H1 (cell line): ENCODE measurements around the gene NR1H2. TPM values are rescaled to one million over a fixed set of nuclear protein-coding genes. Genes with fewer than 3 reads are reported as not detected.

Experiments
- CTCF ChIA-PET: fragments of 300-600 bp; sonication (Branson Sonifier 250); formaldehyde crosslinking; loops from one replicate; lab custom pipeline; 2021; ENCODE audit not compliant: partially characterized antibody; lab: Charles Lee
- POLR2A ChIA-PET: fragments of 300-600 bp; sonication (Branson Sonifier 250); formaldehyde crosslinking; loops from one replicate; lab custom pipeline; 2021; ENCODE audit warnings: inconsistent platforms; ENCODE audit not compliant: partially characterized antibody; lab: Charles Lee
- DNase-seq, 2 experiments: peaks; one replicate each; pipeline versions ENCODE4 v3.0.0 to v3.0.0-alpha.2; 2010 to 2022; ENCODE audit warnings: low spot score in 2 of 2, low read depth in 1 of 2, mixed read lengths in 1 of 2
- FAIRE-seq: peaks from 2 replicates; lab custom pipeline; 2011; peaks lifted over from hg19 to GRCh38; lab: Jason Lieb, UNC
- H2AFZ ChIP-seq: 2 replicates; pipeline ENCODE4 v1.8.1; 2012; ENCODE audit warnings: low read length, inconsistent platforms
- H2AK5ac ChIP-seq: 2 replicates; pipeline ENCODE4 v1.6.1; 2013; ENCODE audit warnings: low read depth, low read length
- H2BK120ac ChIP-seq: replicated peaks from 2 replicates; pipeline ENCODE3; 2013; ENCODE audit warnings: low read depth, low read length, inconsistent platforms
- H2BK12ac ChIP-seq: 2 replicates; pipeline ENCODE4 v1.6.1; 2013; ENCODE audit warnings: low read depth, low read length
- H2BK15ac ChIP-seq: 2 replicates; pipeline ENCODE4 v1.6.1; 2013; ENCODE audit warnings: low read length
- H2BK20ac ChIP-seq: 2 replicates; pipeline ENCODE4 v1.6.1; 2013; ENCODE audit warnings: low read length
- H2BK5ac ChIP-seq: 2 replicates; pipeline ENCODE4 v1.6.1; 2013; ENCODE audit warnings: low read depth, low read length
- H3K14ac ChIP-seq: 2 replicates; pipeline ENCODE4 v1.6.1; 2013; ENCODE audit warnings: inconsistent platforms; ENCODE audit not compliant: insufficient read length
- H3K18ac ChIP-seq: 2 replicates; pipeline ENCODE4 v1.6.1; 2013; ENCODE audit warnings: low read length; ENCODE audit errors: extremely low read depth
- H3K23ac ChIP-seq: 2 replicates; pipeline ENCODE4 v1.6.1; 2013; ENCODE audit warnings: inconsistent platforms; ENCODE audit not compliant: insufficient read length
- H3K23me2 ChIP-seq: 2 replicates; pipeline ENCODE4 v1.6.1; 2013; ENCODE audit warnings: low read depth, low read length
- H3K27ac ChIP-seq: 2 replicates; pipeline ENCODE4 v1.6.1; 2011; ENCODE audit warnings: low read depth, low read length, inconsistent platforms
- H3K27me3 ChIP-seq, 4 experiments: replicated peaks in 1 of 4; 1 replicate in 1 of 4; 2 replicates in 3 of 4; pipeline versions ENCODE4 v1.6.1 to v1.8.1; 2011 to 2013; ENCODE audit warnings: low read length in 3 of 4, mild to moderate bottlenecking in 3 of 4, inconsistent platforms in 2 of 4, mixed read lengths in 2 of 4, moderate library complexity in 1 of 4; ENCODE audit not compliant: control insufficient read depth in 3 of 4, insufficient read depth in 3 of 4; ENCODE audit errors: extremely low read depth in 1 of 4
- H3K36me3 ChIP-seq, 4 experiments: 2 replicates each; pipeline versions ENCODE4 v1.6.1 to v1.8.1; 2011 to 2013; ENCODE audit warnings: mild to moderate bottlenecking in 4 of 4, low read length in 3 of 4, moderate library complexity in 2 of 4, control low read depth in 1 of 4, inconsistent platforms in 1 of 4; ENCODE audit not compliant: insufficient read depth in 4 of 4, control insufficient read depth in 2 of 4
- H3K4ac ChIP-seq: replicated peaks from 2 replicates; pipeline ENCODE3; 2013; ENCODE audit warnings: low read length, low read depth, mixed read lengths, inconsistent platforms; ENCODE audit not compliant: insufficient read length
- H3K4me1 ChIP-seq, 4 experiments: replicated peaks in 1 of 4; 1 replicate in 1 of 4; 2 replicates in 3 of 4; pipeline versions ENCODE4 v1.6.1 to v1.8.1; 2011 to 2013; ENCODE audit warnings: low read length in 3 of 4, inconsistent platforms in 2 of 4, mixed read lengths in 1 of 4; ENCODE audit not compliant: insufficient read depth in 4 of 4, control insufficient read depth in 3 of 4
- H3K4me2 ChIP-seq, 2 experiments: 2 replicates each; pipeline versions ENCODE4 v1.6.1 to v1.8.1; 2011 to 2013; ENCODE audit warnings: low read depth in 2 of 2, low read length in 2 of 2, control low read depth in 1 of 2, inconsistent platforms in 1 of 2, mild to moderate bottlenecking in 1 of 2; ENCODE audit not compliant: insufficient read depth in 1 of 2
- H3K4me3 ChIP-seq, 4 experiments: fragments of 200-600, 300-600 bp in 1 of 4; sonication (generic), shearing (Covaris generic), sonication (Bioruptor Twin) in 1 of 4; 2 replicates each; pipeline versions ENCODE4 v1.5.1 to v1.8.1; 2011 to 2016; ENCODE audit warnings: low read length in 4 of 4, low read depth in 3 of 4, control low read depth in 2 of 4, inconsistent platforms in 2 of 4, mild to moderate bottlenecking in 2 of 4, mixed read lengths in 1 of 4, moderate library complexity in 1 of 4; ENCODE audit not compliant: insufficient read depth in 2 of 4; ENCODE audit errors: extremely low read depth in 1 of 4
- H3K56ac ChIP-seq: replicated peaks from 2 replicates; pipeline ENCODE3; 2013; ENCODE audit warnings: low read depth, mild to moderate bottlenecking, mixed read lengths, low read length, inconsistent platforms; ENCODE audit not compliant: insufficient read length
- H3K79me1 ChIP-seq: 2 replicates; pipeline ENCODE4 v1.6.1; 2013; ENCODE audit warnings: low read depth, low read length, control low read depth
- H3K79me2 ChIP-seq, 2 experiments: 2 replicates each; pipeline versions ENCODE4 v1.6.1 to v1.8.1; 2012 to 2013; ENCODE audit warnings: low read length in 2 of 2, mild to moderate bottlenecking in 2 of 2, inconsistent platforms in 1 of 2; ENCODE audit not compliant: insufficient read depth in 2 of 2, control insufficient read depth in 1 of 2
- H3K9ac ChIP-seq, 4 experiments: replicated peaks in 1 of 4; 1 replicate in 1 of 4; 2 replicates in 3 of 4; pipeline versions ENCODE4 v1.6.1 to v1.8.1; 2011 to 2013; ENCODE audit warnings: low read depth in 3 of 4, low read length in 3 of 4, control low read depth in 2 of 4, mild to moderate bottlenecking in 2 of 4, moderate library complexity in 2 of 4, inconsistent platforms in 1 of 4; ENCODE audit errors: extremely low read depth in 1 of 4
- H3K9me3 ChIP-seq, 2 experiments: 2 replicates each; pipeline versions ENCODE4 v1.6.1 to v1.8.1; 2012 to 2013; ENCODE audit warnings: mild to moderate bottlenecking in 2 of 2, moderate library complexity in 2 of 2, control low read depth in 1 of 2, inconsistent platforms in 1 of 2, low read depth in 1 of 2, low read length in 1 of 2, mixed read lengths in 1 of 2; ENCODE audit not compliant: insufficient read depth in 2 of 2
- H4K20me1 ChIP-seq, 2 experiments: replicated peaks in 1 of 2; 2 replicates each; pipeline versions ENCODE3 to v1.8.1; 2011 to 2013; ENCODE audit warnings: inconsistent platforms in 2 of 2, low read length in 2 of 2, mild to moderate bottlenecking in 1 of 2; ENCODE audit not compliant: insufficient read depth in 2 of 2, control insufficient read depth in 1 of 2
- H4K5ac ChIP-seq: 2 replicates; pipeline ENCODE4 v1.6.1; 2013; ENCODE audit warnings: low read length, low read depth, mixed read lengths, inconsistent platforms; ENCODE audit not compliant: insufficient read length
- H4K8ac ChIP-seq: 2 replicates; pipeline ENCODE4 v1.8.0; 2013; ENCODE audit warnings: mild to moderate bottlenecking, moderate library complexity, low read length, inconsistent platforms; ENCODE audit not compliant: insufficient read depth; ENCODE audit errors: extremely low read depth
- H4K91ac ChIP-seq: replicated peaks from 2 replicates; pipeline ENCODE3; 2013; ENCODE audit warnings: low read length, mixed read lengths, inconsistent platforms; ENCODE audit not compliant: insufficient read length
- ASH2L ChIP-seq: fragments of 200-600, 300-600 bp; sonication (generic); IDR thresholded peaks from one replicate; pipeline ENCODE4 v1.7.1; 2017; ENCODE audit warnings: low read length
- CBX8 ChIP-seq: fragments of 300-800, 300-1000 bp; sonication (generic); IDR thresholded peaks from 2 replicates; pipeline ENCODE4 v1.7.1; 2016; ENCODE audit warnings: low read depth, low read length, borderline replicate concordance
- KDM1A ChIP-seq: fragments of 200-600, 300-600 bp; sonication (generic); IDR thresholded peaks from 2 replicates; pipeline ENCODE4 v1.7.1; 2016; ENCODE audit warnings: mild to moderate bottlenecking, low read length, borderline replicate concordance
- KDM5A ChIP-seq: fragments of 200-600 bp; IDR thresholded peaks from 2 replicates; pipeline ENCODE4 v1.7.1; 2012; ENCODE audit warnings: mild to moderate bottlenecking, low read length, inconsistent platforms, mixed read lengths
- NRF1 ChIP-seq: IDR thresholded peaks from 2 replicates; pipeline ENCODE4 v1.6.1; 2011; ENCODE audit warnings: mild to moderate bottlenecking, low read depth, low read length, improper control_type of control experiment
- POU5F1 ChIP-seq: IDR thresholded peaks from 2 replicates; pipeline ENCODE4 v1.6.1; 2011; ENCODE audit warnings: low read depth, mild to moderate bottlenecking, low read length, moderate library complexity
- RNF2 ChIP-seq: fragments of 200-900, 300-1000 bp; sonication (generic); IDR thresholded peaks from 2 replicates; pipeline ENCODE4 v1.7.1; 2016; ENCODE audit warnings: borderline replicate concordance, low read depth, mild to moderate bottlenecking, antibody characterized with exemption, low read length; ENCODE audit not compliant: poor library complexity, severe bottlenecking; ENCODE audit errors: missing control alignments
- SP4 ChIP-seq: IDR thresholded peaks from 2 replicates; pipeline ENCODE4 v1.6.1; 2012; ENCODE audit warnings: low read length, inconsistent platforms
- TAF1 ChIP-seq: IDR thresholded peaks from 2 replicates; pipeline ENCODE4 v1.6.1; 2011; ENCODE audit warnings: mild to moderate bottlenecking, low read depth, low read length
- TCF12 ChIP-seq: IDR thresholded peaks from 2 replicates; pipeline ENCODE4 v1.6.1; 2011; ENCODE audit warnings: low read depth, mild to moderate bottlenecking, low read length
- WGBS, 2 experiments: shearing (Covaris generic) in 1 of 2; methylation state at CpG; one replicate each; pipeline versions ENCODE4 v1.1.6 to v1.1.7; 2013 to 2015; ENCODE audit warnings: low lambda C conversion rate in 2 of 2, mixed read lengths in 2 of 2, inconsistent platforms in 1 of 2, low coverage in 1 of 2, missing lambda C conversion rate in 1 of 2; ENCODE audit not compliant: insufficient replicate concordance in 2 of 2, insufficient coverage in 1 of 2, insufficient read length in 1 of 2; ENCODE audit errors: extremely low coverage in 1 of 2, missing lambda C conversion rate in 1 of 2; 5-methylcytosine and 5-hydroxymethylcytosine counted together
- polyA plus RNA-seq, 7 experiments: library from polyadenylated mRNA; depleted of rRNA in 3 of 7; stranded (reverse) in 5 of 7; unstranded in 2 of 7; fragments of >200 nt in 5 of 7; fragments of 200-250 nt in 2 of 7; gene quantifications; 1 replicate in 5 of 7; 2 replicates in 1 of 7; 4 replicates in 1 of 7; pipeline versions ENCODE4 v1.2.1 to v1.2.3, GENCODE V29; 2011 to 2013; ENCODE audit warnings: missing spikeins in 2 of 7, mixed read lengths in 2 of 7
- total RNA-seq: library from RNA; stranded (reverse); fragmentation: NEBNext Ultra II Directional; extraction: Animal tissue kit (Norgen Biotek cat#: 25700); gene quantifications from 2 replicates; pipeline ENCODE4 v1.2.1, GENCODE V29; 2021

The NR1H2 gene
- total and polyA plus RNA-seq, 2 of the 8 experiments (the other 6 are each of a cell fraction or from before 2014, with no cell fraction given): 40.3 to 47.5 TPM

DNA sequence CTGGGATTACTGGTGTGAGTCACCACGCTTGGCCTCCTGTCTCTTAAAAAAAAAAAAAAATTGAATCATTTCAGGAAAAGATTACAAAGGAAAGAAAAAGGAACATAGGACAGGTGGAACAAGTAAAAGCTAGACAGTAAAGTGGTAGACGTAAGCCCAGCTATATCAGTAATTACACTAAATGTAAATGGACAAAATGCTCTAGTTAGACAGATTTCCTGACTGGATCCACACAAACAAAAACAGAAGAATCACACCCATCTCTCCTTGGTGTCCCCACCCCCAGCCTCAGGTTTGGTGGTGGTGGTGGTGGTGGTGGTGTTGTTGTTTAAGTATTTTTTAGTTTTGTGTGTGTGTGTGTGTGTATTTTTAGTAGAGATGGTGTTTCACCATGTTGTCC is 36.2 kb downstream of the NR1H2 start:
- H3K23ac ChIP-seq: no peak overlapping the region
- H4K20me1 ChIP-seq: peaks cover 0 to 11% of the 10 kb centered on the region in 2 experiments
- no peak overlapping the region for H2BK12ac ChIP-seq
- H2BK15ac ChIP-seq: no peak overlapping the region
- H4K5ac ChIP-seq: no peak overlapping the region
- no peak overlapping the region for H3K4me2 ChIP-seq
- no peaks in the 10 kb centered on the region for H3K79me1 ChIP-seq
- H2AK5ac ChIP-seq: no peak overlapping the region
- no peak overlapping the region for H2BK5ac ChIP-seq
- H3K27me3 ChIP-seq: no peaks in the 10 kb centered on the region
- H3K79me2 ChIP-seq: no peaks in the 10 kb centered on the region
- H3K27ac ChIP-seq: no peak overlapping the region
- H3K4me3 ChIP-seq: no peak overlapping the region
- H2BK120ac ChIP-seq: no peak overlapping the region
- H3K4me1 ChIP-seq: peaks cover 0 to 2% (median 0%) of the 10 kb centered on the region in 4 experiments; a peak in 4 of 7 replicates
- no peak overlapping the region for H4K91ac ChIP-seq
- no peak overlapping the region for H2BK20ac ChIP-seq
- no peak overlapping the region for H2AFZ ChIP-seq
- POLR2A ChIA-PET: interaction anchor here (0.7 to 1.5 kb wide), 4 partner anchors 14 to 491 kb away, joined by 3 to 5 read pairs (median 4); no protein-coding TSS in a partner anchor
- no peak overlapping the region for H4K8ac ChIP-seq
- DNase-seq (no peak), FAIRE-seq (no peak)
- no peak overlapping the region for H3K56ac ChIP-seq
- peaks cover 15 to 26% (median 16%) of the 10 kb centered on the region in 4 experiments; a peak in 7 of 8 replicates for H3K36me3 ChIP-seq
- H3K9me3 ChIP-seq: no peaks in the 10 kb centered on the region
- no peak overlapping the region for H3K18ac ChIP-seq
- H3K4ac ChIP-seq: no peak overlapping the region
- 80% methylated on average over 2 of the region's 2 CpGs; no CpG with 5 or more reads in 1 of the 2 experiments for WGBS, 2 experiments
- H3K9ac ChIP-seq: no peak overlapping the region
- H3K14ac ChIP-seq: no peak overlapping the region
- CTCF ChIA-PET: interaction anchor here (0.9 to 2.5 kb wide), 5 partner anchors 16 to 55 kb away, joined by 3 to 13 read pairs (median 3); no protein-coding TSS in a partner anchor
- H3K23me2 ChIP-seq: no peaks in the 10 kb centered on the region
- TF ChIP-seq ASH2L (no peak), TCF12 (no peak), SP4 (no peak), POU5F1 (no peak), RNF2 (no peak), KDM1A (no peak), NRF1 (no peak), CBX8 (no peak), TAF1 (no peak), KDM5A (no peak)
